ENCODE measurements around the gene COL9A3. TPM values are rescaled to one million over a fixed set of nuclear protein-coding genes. Genes with fewer than 3 reads are reported as not detected.

COL9A3 gene
- total and polyA plus RNA-seq, 8 donors: 1.7 to 183 (median 9.5) TPM

DNA sequence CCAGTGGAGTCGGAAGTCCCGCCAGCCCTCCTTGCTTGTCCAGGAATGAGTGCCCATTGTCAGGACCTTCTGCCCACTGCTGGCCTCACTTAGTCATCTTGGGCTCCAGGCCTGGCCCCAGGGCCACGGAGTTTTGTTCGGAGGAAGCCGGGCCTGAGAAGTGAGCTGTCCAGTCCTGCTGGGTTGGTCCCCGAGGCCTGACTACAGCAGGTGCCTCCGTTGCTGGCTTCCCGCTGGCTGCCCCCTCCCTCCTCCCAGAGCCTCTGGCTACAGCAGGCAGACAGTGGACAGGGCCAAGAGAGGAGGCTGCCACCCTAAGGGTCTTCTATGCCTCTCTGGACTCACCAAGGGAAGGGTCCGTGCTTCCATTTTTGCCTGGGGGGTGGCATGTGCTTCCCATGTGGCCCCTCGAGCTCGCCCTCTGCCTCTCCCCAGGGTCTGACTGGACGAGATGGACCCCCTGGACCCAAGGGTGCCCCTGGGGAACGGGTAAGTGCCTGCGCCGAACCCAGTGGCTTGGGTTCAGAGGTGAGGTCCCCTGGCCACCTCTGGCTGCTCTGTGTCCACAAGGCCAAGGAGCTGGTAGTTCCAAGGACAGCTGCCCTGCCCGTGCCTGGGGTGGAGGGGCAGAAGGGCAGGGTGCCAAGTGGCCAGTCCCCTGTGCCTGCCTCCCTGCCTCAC, 2.8 kb downstream of the COL9A3 start:
- DNase-seq (peak in 1 of 6 donors; percentile 40), FAIRE-seq (no peak), ATAC-seq (no peak)
- Histone ChIP-seq H3K27me3 (peaks cover 0 to 5% (median 0%) of the 10 kb centered on the region in 4 donors), H3K27ac (no peak overlapping the region), H3K4me1 (peaks cover 0 to 6% (median 6%) of the 10 kb centered on the region in 3 donors), H3K4me3 (no peak overlapping the region), H3K36me3 (no peaks in the 10 kb centered on the region), H3K9me3 (no peaks in the 10 kb centered on the region)
- TF ChIP-seq, protein P1, sequence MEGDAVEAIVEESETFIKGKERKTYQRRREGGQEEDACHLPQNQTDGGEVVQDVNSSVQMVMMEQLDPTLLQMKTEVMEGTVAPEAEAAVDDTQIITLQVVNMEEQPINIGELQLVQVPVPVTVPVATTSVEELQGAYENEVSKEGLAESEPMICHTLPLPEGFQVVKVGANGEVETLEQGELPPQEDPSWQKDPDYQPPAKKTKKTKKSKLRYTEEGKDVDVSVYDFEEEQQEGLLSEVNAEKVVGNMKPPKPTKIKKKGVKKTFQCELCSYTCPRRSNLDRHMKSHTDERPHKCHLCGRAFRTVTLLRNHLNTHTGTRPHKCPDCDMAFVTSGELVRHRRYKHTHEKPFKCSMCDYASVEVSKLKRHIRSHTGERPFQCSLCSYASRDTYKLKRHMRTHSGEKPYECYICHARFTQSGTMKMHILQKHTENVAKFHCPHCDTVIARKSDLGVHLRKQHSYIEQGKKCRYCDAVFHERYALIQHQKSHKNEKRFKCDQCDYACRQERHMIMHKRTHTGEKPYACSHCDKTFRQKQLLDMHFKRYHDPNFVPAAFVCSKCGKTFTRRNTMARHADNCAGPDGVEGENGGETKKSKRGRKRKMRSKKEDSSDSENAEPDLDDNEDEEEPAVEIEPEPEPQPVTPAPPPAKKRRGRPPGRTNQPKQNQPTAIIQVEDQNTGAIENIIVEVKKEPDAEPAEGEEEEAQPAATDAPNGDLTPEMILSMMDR (IDR thresholded peaks at IDR 0.05): no peak
- WGBS, 2 donors: 47 to 54% methylated on average over 15 to 16 of the region's 16 CpGs
- intact Hi-C loops (cut with DNase I): no loop called here

DNA sequence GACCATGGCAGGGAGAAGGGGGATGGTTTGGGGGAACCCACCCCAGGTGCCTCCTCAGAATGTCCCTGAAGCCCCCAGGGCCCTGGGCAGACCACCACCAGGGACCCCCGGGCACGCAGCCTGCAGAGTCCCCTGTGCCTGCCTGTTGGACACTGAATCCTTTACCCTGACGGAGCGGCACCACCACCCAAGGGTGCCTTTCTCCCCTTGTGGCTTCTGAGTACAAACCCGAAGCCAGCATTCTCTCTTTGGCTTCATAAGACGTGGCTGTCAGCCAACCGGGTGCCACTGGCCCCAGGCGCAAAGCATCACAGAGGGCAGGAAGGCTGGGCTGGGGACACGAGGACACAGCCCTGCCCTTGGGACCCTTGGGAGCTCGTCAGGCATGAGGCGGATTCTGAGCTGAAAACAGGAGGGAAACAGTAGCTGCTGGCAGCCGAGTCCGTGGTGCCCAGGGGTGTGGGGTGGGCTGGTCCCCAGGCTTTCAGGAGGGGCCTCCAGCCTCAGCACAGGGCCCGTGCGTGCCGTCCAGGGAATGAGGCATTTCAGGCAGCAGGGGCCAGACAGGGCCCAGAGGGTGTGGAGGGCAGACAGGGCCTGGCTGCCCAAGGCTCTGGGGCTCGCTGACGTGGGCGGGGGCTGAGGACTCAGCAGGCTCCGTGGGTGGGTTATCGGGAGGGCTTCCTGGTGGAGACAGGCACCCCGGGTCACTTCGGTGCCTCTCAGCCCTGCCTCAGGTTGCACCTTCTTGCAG, 3.5 kb downstream of the COL9A3 start:
- DNase-seq: peak in 1 of 6 donors; percentile 30
- WGBS, 2 donors: 62 to 79% methylated on average over 23 of the region's 23 CpGs
- Histone ChIP-seq H3K27me3 (peaks cover 0 to 5% (median 0%) of the 10 kb centered on the region in 4 donors), H3K4me1 (peaks cover 0 to 7% (median 6%) of the 10 kb centered on the region in 3 donors), H3K4me3 (no peak overlapping the region), H3K27ac (no peak overlapping the region), H3K9me3 (no peaks in the 10 kb centered on the region), H3K36me3 (no peaks in the 10 kb centered on the region)
- intact Hi-C loops (cut with DNase I): no loop called here
- TF ChIP-seq, protein P1 (IDR thresholded peaks at IDR 0.05): no peak
- no peak for FAIRE-seq
- no peak for ATAC-seq

DNA sequence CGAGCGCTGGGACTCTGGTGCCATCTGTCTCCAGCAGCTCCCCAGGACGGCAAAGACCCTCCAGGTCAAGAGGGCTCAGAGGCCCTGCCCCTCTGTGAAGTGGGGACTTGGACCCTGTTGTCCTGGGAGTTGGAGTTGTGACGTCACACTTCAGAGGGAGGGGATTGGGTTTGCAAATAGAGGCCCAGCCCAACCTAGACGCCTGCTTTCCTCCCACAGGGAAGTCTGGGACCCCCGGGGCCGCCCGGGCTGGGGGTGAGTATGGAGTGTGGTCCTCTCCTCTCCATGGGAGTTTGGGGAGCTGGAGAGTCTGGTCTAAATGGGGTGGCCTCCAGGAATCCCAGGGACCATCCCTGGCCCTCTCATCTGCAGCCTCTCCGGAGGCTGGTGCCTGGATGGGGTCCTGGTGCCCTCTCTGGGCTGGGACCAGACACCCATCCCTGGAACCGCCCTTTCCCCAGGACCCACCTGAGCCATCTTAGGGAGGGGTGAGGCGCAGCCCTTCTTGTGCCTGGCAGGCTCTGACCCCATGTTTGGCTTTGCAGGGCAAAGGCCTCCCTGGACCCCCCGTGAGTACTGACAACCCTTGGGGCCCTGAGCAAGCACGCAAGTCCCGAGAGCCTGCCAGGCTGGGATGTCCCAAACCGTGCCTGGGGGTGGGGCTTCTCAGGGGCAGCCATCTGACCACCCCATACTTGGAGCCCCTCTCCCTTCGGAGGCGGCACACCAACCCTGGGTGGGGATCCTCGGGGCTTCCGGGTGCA, 4.3 kb downstream of the COL9A3 start:
- intact Hi-C loops (cut with DNase I): no loop called here
- Histone ChIP-seq H3K27me3 (peaks cover 0 to 5% (median 0%) of the 10 kb centered on the region in 4 donors), H3K4me1 (peaks cover 0 to 7% (median 6%) of the 10 kb centered on the region in 3 donors), H3K27ac (no peak overlapping the region), H3K9me3 (no peaks in the 10 kb centered on the region), H3K4me3 (no peak overlapping the region), H3K36me3 (no peaks in the 10 kb centered on the region)
- WGBS, 2 donors: 70 to 82% methylated on average over 19 of the region's 19 CpGs
- DNase-seq: peak in 1 of 6 donors; percentile 34
- TF ChIP-seq, protein P1 (IDR thresholded peaks at IDR 0.05): no peak
- FAIRE-seq: no peak
- no peak for ATAC-seq

DNA sequence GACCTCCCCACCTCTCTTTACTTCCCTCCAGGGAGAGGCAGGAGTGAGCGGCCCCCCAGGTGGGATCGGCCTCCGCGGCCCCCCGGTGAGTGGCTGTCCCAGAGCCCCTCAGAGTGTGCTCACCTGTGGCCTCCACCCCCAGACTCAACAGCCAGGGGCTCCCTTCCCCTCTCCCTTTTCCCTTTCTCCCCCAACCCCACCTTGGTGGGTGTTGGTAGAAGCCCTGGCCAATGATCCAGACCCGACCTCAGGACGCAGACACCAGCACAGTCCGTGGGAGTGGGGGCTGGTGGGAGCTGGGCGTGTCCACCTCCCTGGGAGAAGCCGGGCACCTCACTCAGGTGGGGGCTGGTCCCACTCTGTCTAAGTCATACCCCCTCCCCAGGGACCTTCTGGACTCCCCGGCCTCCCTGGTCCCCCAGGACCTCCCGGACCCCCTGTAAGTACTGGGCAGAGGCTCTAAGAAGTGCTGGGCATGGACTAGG, 4.9 kb downstream of the COL9A3 start:
- intact Hi-C loops (cut with DNase I): no loop called here
- Histone ChIP-seq H3K27me3 (peaks cover 0 to 5% (median 0%) of the 10 kb centered on the region in 4 donors), H3K9me3 (no peaks in the 10 kb centered on the region), H3K27ac (no peak overlapping the region), H3K4me3 (no peak overlapping the region), H3K36me3 (no peaks in the 10 kb centered on the region), H3K4me1 (peaks cover 0 to 7% (median 6%) of the 10 kb centered on the region in 3 donors)
- 69 to 87% methylated on average over 12 of the region's 12 CpGs for WGBS, 2 donors
- FAIRE-seq (no peak), DNase-seq (peak in 1 of 6 donors; percentile 26), ATAC-seq (no peak)
- TF ChIP-seq, protein P1 (IDR thresholded peaks at IDR 0.05): no peak

Data from pancreas (tissue), 10 donors.